ENCODE results near the gene PDSS1.

PDSS1 gene

GRCh38 chr10:26699631-26700030, 2.1 kb downstream of the PDSS1 start:
- DNase-seq, result no peak

GRCh38 chr10:26700884-26701630, 3.6 kb downstream of the PDSS1 start:
- DNase-seq, result no peak

GRCh38 chr10:26703096-26703495, 5.6 kb downstream of the PDSS1 start:
- DNase-seq, result no peak

- DNase-seq, result no peak
Observed at GRCh38 chr10:26703974-26704373, 6.5 kb downstream of the PDSS1 start.

- DNase-seq, result no peak
Observed at GRCh38 chr10:26706206-26706605, 8.7 kb downstream of the PDSS1 start.

- DNase-seq, result no peak
Observed at GRCh38 chr10:26706936-26707335, 9.4 kb downstream of the PDSS1 start.

- no peak for DNase-seq
Observed at GRCh38 chr10:26711324-26711723, 13.8 kb downstream of the PDSS1 start.

- no peak for DNase-seq
Observed at GRCh38 chr10:26714415-26715136, 17.1 kb downstream of the PDSS1 start.

- DNase-seq, result no peak
Observed at GRCh38 chr10:26715137-26715487, 17.6 kb downstream of the PDSS1 start.

GRCh38 chr10:26717476-26717875, 20.0 kb downstream of the PDSS1 start:
- no peak for DNase-seq

- no peak for DNase-seq
Observed at GRCh38 chr10:26721561-26721960, 24.1 kb downstream of the PDSS1 start.

GRCh38 chr10:26723016-26723415, 25.5 kb downstream of the PDSS1 start:
- DNase-seq, result no peak

- DNase-seq, result peak; percentile 16 to 30
Observed at GRCh38 chr10:26725837-26726727, 28.6 kb downstream of the PDSS1 start.

GRCh38 chr10:26727005-26727404, 29.5 kb downstream of the PDSS1 start:
- DNase-seq, result no peak

- DNase-seq, result no peak
Observed at GRCh38 chr10:26728957-26729356, 31.5 kb downstream of the PDSS1 start.

- no peak for DNase-seq
Observed at GRCh38 chr10:26729395-26729794, 31.9 kb downstream of the PDSS1 start.

- DNase-seq, result no peak
Observed at GRCh38 chr10:26730552-26730951, 33.1 kb downstream of the PDSS1 start.

- no peak for DNase-seq
Observed at GRCh38 chr10:26733750-26734568, 36.5 kb downstream of the PDSS1 start.

GRCh38 chr10:26735435-26735834, 37.9 kb downstream of the PDSS1 start:
- no peak for DNase-seq

- DNase-seq, result peak in 1 of 2 donors; percentile 11
Observed at GRCh38 chr10:26737730-26738129, 40.2 kb downstream of the PDSS1 start.

- no peak for DNase-seq
Observed at GRCh38 chr10:26738301-26738911, 40.9 kb downstream of the PDSS1 start.

GRCh38 chr10:26739071-26739631, 41.6 kb downstream of the PDSS1 start:
- DNase-seq, result no peak

Measured in activated CD4-positive, alpha-beta T cell treated with anti-CD3 and anti-CD28 coated beads for 4 hours (primary cell).